SK-N-SH treated with all-trans-retinoic acid at 6 μM for 48 hours (cell line): ENCODE data around the gene SLC12A8.

Experiments used
- ATAC-seq: fragments of 200-7000 bp; cut with Tn5 transposase; 3 replicates; pipeline ENCODE4 v1.9.1; 2020; ENCODE audit warnings: mild to moderate bottlenecking, moderate library complexity
- ARNTL ChIP-seq: fragments of 450-650 bp; formaldehyde crosslinking; IDR thresholded peaks from 2 replicates; pipeline ENCODE4 v1.5.0; 2020; ENCODE audit warnings: low read depth, mild to moderate bottlenecking, moderate library complexity, borderline replicate concordance
- BACH2 ChIP-seq: fragments of 250-450 bp; sonication (Bioruptor Pico); IDR thresholded peaks from 2 replicates; pipeline ENCODE4 v1.9.0; 2021; ENCODE audit warnings: mild to moderate bottlenecking, borderline replicate concordance
- CSDC2 ChIP-seq: fragments of 250-450 bp; sonication (Bioruptor Pico); IDR thresholded peaks from 2 replicates; pipeline ENCODE4 v1.5.0; 2020; ENCODE audit warnings: mild to moderate bottlenecking, moderate library complexity
- GLIS3 ChIP-seq: fragments of 250-450 bp; sonication (Bioruptor Pico); IDR thresholded peaks from 2 replicates; pipeline ENCODE4 v1.5.0; 2020; ENCODE audit warnings: mild to moderate bottlenecking, moderate library complexity
- ISL1 ChIP-seq: fragments of 250-450 bp; sonication (Bioruptor Pico); IDR thresholded peaks from 2 replicates; pipeline ENCODE4 v2.1.2; 2022; ENCODE audit warnings: mild to moderate bottlenecking, moderate library complexity
- OSR1 ChIP-seq: fragments of 250-450 bp; sonication (Bioruptor Pico); IDR thresholded peaks from 2 replicates; pipeline ENCODE4 v1.8.0; 2022; ENCODE audit warnings: moderate library complexity, mild to moderate bottlenecking, inconsistent platforms
- PPARA ChIP-seq: fragments of 250-450 bp; sonication (Bioruptor Pico); IDR thresholded peaks from 2 replicates; pipeline ENCODE4 v1.5.0; 2020; ENCODE audit warnings: mild to moderate bottlenecking, borderline replicate concordance
- RARB ChIP-seq: fragments of 250-450 bp; sonication (Bioruptor Pico); IDR thresholded peaks from 2 replicates; pipeline ENCODE4 v1.8.0; 2021; ENCODE audit warnings: mild to moderate bottlenecking, moderate library complexity
- SNAI2 ChIP-seq: fragments of 250-450 bp; sonication (Bioruptor Pico); IDR thresholded peaks from 2 replicates; pipeline ENCODE4 v1.5.0; 2020; ENCODE audit warnings: mild to moderate bottlenecking, moderate library complexity
- TOX ChIP-seq: fragments of 250-450 bp; sonication (Bioruptor Pico); IDR thresholded peaks from 2 replicates; pipeline ENCODE4 v1.8.0; 2021; ENCODE audit warnings: mild to moderate bottlenecking, moderate library complexity, borderline replicate concordance
- ZC3H10 ChIP-seq: fragments of 250-450 bp; sonication (Bioruptor Pico); IDR thresholded peaks from 2 replicates; pipeline ENCODE4 v1.5.1; 2021; ENCODE audit warnings: mild to moderate bottlenecking, moderate library complexity
- ZFP3 ChIP-seq: fragments of 250-450 bp; sonication (Bioruptor Pico); IDR thresholded peaks from 2 replicates; pipeline ENCODE4 v1.5.0; 2020; ENCODE audit warnings: mild to moderate bottlenecking, moderate library complexity
- ZFP30 ChIP-seq: fragments of 450-650 bp; formaldehyde crosslinking; IDR thresholded peaks from 2 replicates; pipeline ENCODE4 v1.5.0; 2022; ENCODE audit warnings: mild to moderate bottlenecking, moderate library complexity
- ZNF565 ChIP-seq: fragments of 450-650 bp; formaldehyde crosslinking; conservative IDR thresholded peaks from 2 replicates; pipeline ENCODE4 v1.5.0; 2020; ENCODE audit warnings: low read depth, mild to moderate bottlenecking, moderate library complexity
- ZNF70 ChIP-seq: fragments of 450-650 bp; formaldehyde crosslinking; IDR thresholded peaks from 2 replicates; pipeline ENCODE4 v1.5.0; 2020; ENCODE audit warnings: mild to moderate bottlenecking, moderate library complexity
- ZNF8 ChIP-seq: fragments of 450-650 bp; formaldehyde crosslinking; IDR thresholded peaks from 2 replicates; pipeline ENCODE4 v1.5.0; 2020; ENCODE audit warnings: mild to moderate bottlenecking, moderate library complexity
- TF ChIP-seq, protein P1 (sequence below): fragments of 250-450 bp; sonication (Bioruptor Pico); IDR thresholded peaks from 2 replicates; pipeline ENCODE4 v1.5.1; 2021; ENCODE audit warnings: mild to moderate bottlenecking, moderate library complexity
- TF ChIP-seq, protein P2 (sequence below): fragments of 250-450 bp; sonication (Bioruptor Pico); IDR thresholded peaks from 2 replicates; pipeline ENCODE4 v1.8.0; 2021; ENCODE audit warnings: low read depth, mild to moderate bottlenecking, moderate library complexity, borderline replicate concordance
- TF ChIP-seq, protein P3 (sequence below): fragments of 250-450 bp; sonication (Bioruptor Pico); IDR thresholded peaks from 2 replicates; pipeline ENCODE4 v1.5.0; 2020; ENCODE audit warnings: mild to moderate bottlenecking, moderate library complexity

Gene SLC12A8

DNA sequence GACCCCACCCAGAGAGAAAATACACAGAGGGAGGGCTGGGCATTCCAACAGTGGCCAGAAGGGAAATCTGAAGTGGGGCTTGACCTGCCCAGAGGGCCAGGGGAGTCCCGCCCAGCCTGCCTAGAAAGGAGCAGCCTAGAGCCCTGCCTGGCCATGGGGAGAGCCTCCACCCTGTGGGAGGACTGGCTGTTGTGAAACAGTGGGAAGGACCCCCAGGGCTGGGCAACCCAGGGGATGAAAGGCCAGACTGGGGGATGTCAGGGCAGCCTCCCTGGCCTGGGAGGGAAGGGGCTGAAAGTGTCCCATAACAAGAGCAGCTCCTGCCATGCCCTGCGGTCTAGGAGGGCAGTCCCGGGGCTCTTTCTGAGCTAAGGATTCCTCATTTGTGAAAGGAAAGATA, 69.0 kb downstream of the SLC12A8 start:
- no peak for ATAC-seq
- TF ChIP-seq ZNF8 (no peak), GLIS3 (CRISPR knock-in tag) (no peak), RARB (CRISPR knock-in tag) (no peak), BACH2 (no peak), ISL1 (CRISPR knock-in tag) (no peak), ZNF565 (no peak), CSDC2 (no peak), ZFP3 (CRISPR knock-in tag) (no peak), TOX (CRISPR knock-in tag) (no peak)

DNA sequence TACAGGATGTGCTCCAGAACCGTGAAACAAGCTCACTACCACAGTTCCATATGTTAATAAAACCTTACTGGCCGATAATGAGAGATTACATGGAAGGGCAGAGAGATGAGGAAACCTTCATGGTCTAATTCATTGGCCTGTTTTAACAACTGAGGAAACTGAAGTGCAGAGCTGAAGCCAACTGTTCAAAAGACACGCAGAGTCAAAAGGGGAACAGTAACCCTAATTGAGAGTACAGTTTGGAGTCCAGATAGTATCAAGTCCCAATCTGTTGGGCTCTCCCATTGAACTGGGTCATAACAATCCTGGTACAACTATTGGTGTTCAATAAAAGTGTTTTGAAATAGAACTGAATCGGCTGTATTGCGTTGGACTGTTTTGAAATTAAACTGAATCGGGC, 69.6 kb downstream of the SLC12A8 start:
- TF ChIP-seq ARNTL (CRISPR knock-in tag): no peak
- no peak for TF ChIP-seq TOX (CRISPR knock-in tag)
- TF ChIP-seq, protein P1, sequence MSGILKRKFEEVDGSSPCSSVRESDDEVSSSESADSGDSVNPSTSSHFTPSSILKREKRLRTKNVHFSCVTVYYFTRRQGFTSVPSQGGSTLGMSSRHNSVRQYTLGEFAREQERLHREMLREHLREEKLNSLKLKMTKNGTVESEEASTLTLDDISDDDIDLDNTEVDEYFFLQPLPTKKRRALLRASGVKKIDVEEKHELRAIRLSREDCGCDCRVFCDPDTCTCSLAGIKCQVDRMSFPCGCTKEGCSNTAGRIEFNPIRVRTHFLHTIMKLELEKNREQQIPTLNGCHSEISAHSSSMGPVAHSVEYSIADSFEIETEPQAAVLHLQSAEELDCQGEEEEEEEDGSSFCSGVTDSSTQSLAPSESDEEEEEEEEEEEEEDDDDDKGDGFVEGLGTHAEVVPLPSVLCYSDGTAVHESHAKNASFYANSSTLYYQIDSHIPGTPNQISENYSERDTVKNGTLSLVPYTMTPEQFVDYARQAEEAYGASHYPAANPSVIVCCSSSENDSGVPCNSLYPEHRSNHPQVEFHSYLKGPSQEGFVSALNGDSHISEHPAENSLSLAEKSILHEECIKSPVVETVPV (CRISPR knock-in tag): no peak
- TF ChIP-seq GLIS3 (CRISPR knock-in tag): no peak
- TF ChIP-seq ISL1 (CRISPR knock-in tag): no peak
- no peak for TF ChIP-seq OSR1 (CRISPR knock-in tag)
- no peak for TF ChIP-seq PPARA
- TF ChIP-seq ZFP3 (CRISPR knock-in tag): no peak
- TF ChIP-seq ZC3H10 (CRISPR knock-in tag): no peak
- TF ChIP-seq ZNF565: no peak
- no peak for TF ChIP-seq SNAI2
- no peak for TF ChIP-seq RARB (CRISPR knock-in tag)
- TF ChIP-seq, protein P2, sequence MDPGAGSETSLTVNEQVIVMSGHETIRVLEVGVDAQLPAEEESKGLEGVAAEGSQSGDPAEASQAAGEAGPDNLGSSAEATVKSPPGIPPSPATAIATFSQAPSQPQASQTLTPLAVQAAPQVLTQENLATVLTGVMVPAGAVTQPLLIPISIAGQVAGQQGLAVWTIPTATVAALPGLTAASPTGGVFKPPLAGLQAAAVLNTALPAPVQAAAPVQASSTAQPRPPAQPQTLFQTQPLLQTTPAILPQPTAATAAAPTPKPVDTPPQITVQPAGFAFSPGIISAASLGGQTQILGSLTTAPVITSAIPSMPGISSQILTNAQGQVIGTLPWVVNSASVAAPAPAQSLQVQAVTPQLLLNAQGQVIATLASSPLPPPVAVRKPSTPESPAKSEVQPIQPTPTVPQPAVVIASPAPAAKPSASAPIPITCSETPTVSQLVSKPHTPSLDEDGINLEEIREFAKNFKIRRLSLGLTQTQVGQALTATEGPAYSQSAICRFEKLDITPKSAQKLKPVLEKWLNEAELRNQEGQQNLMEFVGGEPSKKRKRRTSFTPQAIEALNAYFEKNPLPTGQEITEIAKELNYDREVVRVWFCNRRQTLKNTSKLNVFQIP (CRISPR knock-in tag): no peak
- TF ChIP-seq, protein P3, sequence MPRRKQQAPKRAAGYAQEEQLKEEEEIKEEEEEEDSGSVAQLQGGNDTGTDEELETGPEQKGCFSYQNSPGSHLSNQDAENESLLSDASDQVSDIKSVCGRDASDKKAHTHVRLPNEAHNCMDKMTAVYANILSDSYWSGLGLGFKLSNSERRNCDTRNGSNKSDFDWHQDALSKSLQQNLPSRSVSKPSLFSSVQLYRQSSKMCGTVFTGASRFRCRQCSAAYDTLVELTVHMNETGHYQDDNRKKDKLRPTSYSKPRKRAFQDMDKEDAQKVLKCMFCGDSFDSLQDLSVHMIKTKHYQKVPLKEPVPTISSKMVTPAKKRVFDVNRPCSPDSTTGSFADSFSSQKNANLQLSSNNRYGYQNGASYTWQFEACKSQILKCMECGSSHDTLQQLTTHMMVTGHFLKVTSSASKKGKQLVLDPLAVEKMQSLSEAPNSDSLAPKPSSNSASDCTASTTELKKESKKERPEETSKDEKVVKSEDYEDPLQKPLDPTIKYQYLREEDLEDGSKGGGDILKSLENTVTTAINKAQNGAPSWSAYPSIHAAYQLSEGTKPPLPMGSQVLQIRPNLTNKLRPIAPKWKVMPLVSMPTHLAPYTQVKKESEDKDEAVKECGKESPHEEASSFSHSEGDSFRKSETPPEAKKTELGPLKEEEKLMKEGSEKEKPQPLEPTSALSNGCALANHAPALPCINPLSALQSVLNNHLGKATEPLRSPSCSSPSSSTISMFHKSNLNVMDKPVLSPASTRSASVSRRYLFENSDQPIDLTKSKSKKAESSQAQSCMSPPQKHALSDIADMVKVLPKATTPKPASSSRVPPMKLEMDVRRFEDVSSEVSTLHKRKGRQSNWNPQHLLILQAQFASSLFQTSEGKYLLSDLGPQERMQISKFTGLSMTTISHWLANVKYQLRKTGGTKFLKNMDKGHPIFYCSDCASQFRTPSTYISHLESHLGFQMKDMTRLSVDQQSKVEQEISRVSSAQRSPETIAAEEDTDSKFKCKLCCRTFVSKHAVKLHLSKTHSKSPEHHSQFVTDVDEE (CRISPR knock-in tag): no peak
- no peak for TF ChIP-seq ZNF70 (CRISPR knock-in tag)
- TF ChIP-seq CSDC2: no peak
- ATAC-seq: no peak

DNA sequence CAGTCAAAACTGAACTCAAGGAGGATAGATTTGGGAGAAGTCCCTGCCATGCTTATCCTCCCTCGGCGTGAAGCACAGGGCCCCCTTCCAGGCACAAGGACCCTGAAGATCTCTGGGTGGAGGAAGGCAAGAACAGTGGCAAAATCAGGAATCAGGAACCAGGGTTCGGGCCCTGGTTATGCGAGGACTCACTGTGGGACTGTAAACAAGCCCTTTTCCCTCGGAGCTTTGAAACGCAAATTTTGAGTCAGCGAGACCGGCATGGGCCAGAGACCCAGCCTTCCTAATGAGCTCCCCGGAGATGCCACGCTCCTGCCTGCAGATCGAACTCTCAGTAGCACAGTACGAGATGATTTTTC, 70.1 kb downstream of the SLC12A8 start:
- TF ChIP-seq CSDC2: no peak
- no peak for TF ChIP-seq OSR1 (CRISPR knock-in tag)
- no peak for ATAC-seq

DNA sequence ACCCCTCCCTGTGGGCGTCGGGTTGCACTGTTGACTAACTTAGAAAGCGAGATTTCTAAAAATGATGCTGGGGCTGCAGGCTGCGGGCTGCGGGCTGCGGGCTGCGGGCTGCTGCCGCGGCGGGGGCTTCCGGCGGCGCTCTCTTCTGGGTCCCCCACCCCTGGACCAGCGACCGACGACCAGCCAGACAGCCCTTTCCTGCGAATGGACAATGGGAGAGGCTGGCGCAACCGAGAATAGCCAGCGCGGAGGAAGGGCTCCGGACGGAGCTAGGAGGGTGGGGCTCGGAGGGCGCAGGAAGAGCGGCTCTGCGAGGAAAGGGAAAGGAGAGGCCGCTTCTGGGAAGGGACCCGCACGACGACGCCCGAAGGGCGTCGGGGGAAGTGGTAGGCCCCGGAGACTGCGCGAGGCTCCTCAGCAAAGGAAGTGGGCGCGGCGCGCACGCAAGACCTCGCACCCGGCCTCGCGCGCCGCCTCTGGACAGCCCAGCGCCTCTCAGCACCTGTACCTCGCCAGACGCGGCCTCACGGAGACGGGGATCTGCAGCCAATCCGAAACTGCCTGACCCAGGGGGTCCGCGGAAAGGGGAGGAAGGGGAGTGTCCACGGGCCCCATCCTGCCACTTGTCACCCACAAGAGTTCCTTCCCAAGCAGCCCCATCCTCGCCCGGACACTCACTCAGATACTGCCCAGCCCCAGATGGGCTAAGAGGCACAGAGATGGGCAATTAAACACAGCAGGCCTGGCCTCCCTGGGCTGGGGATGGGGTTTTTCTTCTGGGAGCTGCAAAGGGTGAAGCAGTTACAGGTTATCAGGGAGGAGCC, 70.7 kb downstream of the SLC12A8 start:
- TF ChIP-seq TOX (CRISPR knock-in tag) (no peak), ZNF8 (no peak), ZFP3 (CRISPR knock-in tag) (no peak), GLIS3 (CRISPR knock-in tag) (no peak), ZFP30 (no peak), RARB (CRISPR knock-in tag) (no peak), ZNF70 (CRISPR knock-in tag) (no peak), ARNTL (CRISPR knock-in tag) (no peak)
- no peak for ATAC-seq

DNA sequence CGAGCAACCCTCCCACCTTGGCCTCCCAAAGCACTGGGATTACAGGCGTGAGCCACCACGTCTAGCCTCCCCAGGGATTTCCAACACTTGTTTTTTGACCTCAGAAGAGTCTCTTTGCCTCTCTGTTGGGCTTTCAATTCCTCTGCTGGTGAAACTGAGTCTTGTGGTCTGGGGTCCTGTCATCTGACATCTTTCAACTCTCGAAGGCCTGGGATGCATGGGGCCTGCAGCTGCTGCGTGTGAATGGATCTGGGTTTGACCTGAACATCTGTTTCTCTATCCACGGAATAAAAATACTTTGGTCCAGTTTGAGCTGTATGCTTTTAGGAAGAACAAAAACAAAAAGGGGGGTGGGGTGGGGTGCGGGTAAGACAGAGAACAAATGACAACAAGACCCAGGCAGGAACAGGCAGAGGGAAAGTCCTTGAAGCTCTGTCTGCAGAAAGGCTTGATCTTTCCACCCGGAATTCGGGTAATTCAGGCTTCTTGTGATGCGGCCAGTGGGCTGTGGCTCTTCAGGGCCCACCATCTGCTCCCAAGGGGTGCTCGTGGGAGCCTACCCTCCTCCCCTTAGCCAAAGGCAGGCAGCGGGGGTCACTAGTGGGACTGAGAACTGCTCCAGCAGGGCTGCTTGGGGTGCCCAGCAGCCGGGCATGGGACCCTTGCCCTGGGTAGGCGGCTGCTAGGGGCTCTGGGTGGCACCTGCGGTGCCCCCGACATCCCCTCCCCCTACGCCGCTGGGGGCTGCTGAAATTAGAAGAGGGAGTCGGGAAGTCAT, 71.5 kb downstream of the SLC12A8 start:
- TF ChIP-seq PPARA: no peak
- TF ChIP-seq CSDC2: no peak
- ATAC-seq: no peak
